ENCODE data around the gene RASGRP2. TPM values are rescaled to one million over a fixed set of nuclear protein-coding genes. Genes with fewer than 3 reads are reported as not detected.
A peak's percentile ranks its signal among the peaks of the same experiment; 100 is the strongest.

Gene RASGRP2
- total RNA-seq, 1 experiment from 2014 or later = 26.9 TPM

- Histone ChIP-seq H4K20me1 (ENCODE audit: control insufficient read depth, insufficient read depth, insufficient read length) (no peaks in the 10 kb centered on the region), H3K79me2 (ENCODE audit: insufficient read depth, low read length) (no peaks in the 10 kb centered on the region), H3K27me3 (ENCODE audit: insufficient read depth, low read length) (peaks cover 9% of the 10 kb centered on the region; the same call in 1 of the 2 replicates), H3K4me1 (ENCODE audit: insufficient read depth, low read length) (peaks cover 11% of the 10 kb centered on the region; the same call in 1 of the 2 replicates), H2BK20ac (ENCODE audit: low read depth, low read length, poor library complexity, severe bottlenecking) (no peak overlapping the region), H3K14ac (ENCODE audit: insufficient read depth, low read length) (no peak overlapping the region), H3K4ac (ENCODE audit: low read depth, low read length) (no peak overlapping the region), H3K27ac (ENCODE audit: insufficient read length, low read depth, low read length) (no peak overlapping the region), H2AK5ac (ENCODE audit: insufficient read length, low read length) (no peak overlapping the region), H2BK12ac (ENCODE audit: insufficient read length, low read depth, low read length) (no peak overlapping the region), H3K4me2 (ENCODE audit: insufficient read depth, insufficient read length, low read length) (peak overlapping the region; percentile 22), H3K9ac (ENCODE audit: extremely low read depth, insufficient read length, low read length) (no peak overlapping the region), H3K23ac (ENCODE audit: insufficient read length, low read depth, low read length) (no peak overlapping the region), H3K23me2 (ENCODE audit: insufficient read length, low read depth, low read length, poor library complexity, severe bottlenecking) (peaks cover 6% of the 10 kb centered on the region), H2AFZ (ENCODE audit: low read length) (no peak overlapping the region), H3K79me1 (ENCODE audit: insufficient read depth, low read depth, low read length, poor library complexity, severe bottlenecking) (no peaks in the 10 kb centered on the region), H2BK5ac (ENCODE audit: insufficient read length, low read length) (no peak overlapping the region), H3K18ac (ENCODE audit: insufficient read length, low read depth, low read length) (no peak overlapping the region), H4K91ac (ENCODE audit: insufficient read length, low read depth, low read length) (no peak overlapping the region), H3K9me3 (ENCODE audit: control insufficient read depth, low read depth, low read length) (no peaks in the 10 kb centered on the region), H2BK15ac (ENCODE audit: low read depth, low read length) (no peak overlapping the region), H4K5ac (ENCODE audit: insufficient read length, low read depth, low read length) (no peak overlapping the region), H4K8ac (replicated peaks; ENCODE audit: insufficient read length, low read depth, low read length) (no peak overlapping the region), H3K56ac (ENCODE audit: insufficient read length, low read depth, low read length) (no peak overlapping the region), H3T11ph (ENCODE audit: low read length) (no peak overlapping the region), H2BK120ac (ENCODE audit: low read depth, low read length, poor library complexity, severe bottlenecking) (no peak overlapping the region)
- Mint-ChIP-seq H3K4me1 (peaks cover 25 to 66% of the 10 kb centered on the region in 2 experiments), H3K4me3 (peak overlapping the region; percentile 48 to 79), H3K27me3 (ENCODE audit: low read depth) (peaks cover 82% of the 10 kb centered on the region), H3K36me3 (ENCODE audit: insufficient read depth in 1 of 3, low read depth in 3 of 3) (no peaks in the 10 kb centered on the region), H3K27ac (no peak overlapping the region), H3K9me3 (no peaks in the 10 kb centered on the region; a peak in 2 of 5 replicates)
- WGBS (ENCODE audit: extremely low coverage, insufficient read length, low lambda C conversion rate) = no CpG with 5 or more reads among the region's 45 CpGs
- DNase-seq = no peak
- no peak for TF ChIP-seq CTCF (conservative IDR thresholded peaks at IDR 0.05)
Observed at GRCh38 chr11:64712430-64713015, 31.4 kb downstream of the RASGRP2 start.
